Measurements from ENCODE around the gene CES3. TPM values are rescaled to one million over a fixed set of nuclear protein-coding genes. Genes with fewer than 3 reads are reported as not detected.
A peak's percentile ranks its signal among the peaks of the same experiment; 100 is the strongest.

CES3 gene
- polyA plus RNA-seq, 1 donor from 2014 or later = 1.8 TPM

GRCh38 chr16:66937725-66938337, 23.2 kb upstream of the CES3 start:
- H3K79me2 ChIP-seq (replicated peaks; ENCODE audit: insufficient read depth, low read length) = peaks cover 10% of the 10 kb centered on the region
- no peak overlapping the region for H2AFZ ChIP-seq (ENCODE audit: low read depth, low read length)
- no peak for TF ChIP-seq POLR2AphosphoS5 (IDR thresholded peaks at IDR 0.05)
- peak overlapping the region; percentile 5 for H3K4me3 ChIP-seq (ENCODE audit: low read length)
- no peak overlapping the region for H3K4me2 ChIP-seq (ENCODE audit: low read length)
- no peaks in the 10 kb centered on the region for H3K36me3 ChIP-seq (ENCODE audit: insufficient read depth, low read length)
- no peaks in the 10 kb centered on the region for H3K9me2 ChIP-seq (ENCODE audit: insufficient read depth, low read length)
- H3K9me3 ChIP-seq (ENCODE audit: low read length) = no peaks in the 10 kb centered on the region
- H3K9ac ChIP-seq (ENCODE audit: low read length) = no peak overlapping the region
- H4K20me1 ChIP-seq (ENCODE audit: insufficient read depth) = peaks cover 5% of the 10 kb centered on the region
- H3K27ac ChIP-seq (ENCODE audit: low read length) = no peak overlapping the region
- H3F3A ChIP-seq (ENCODE audit: insufficient read depth, low read length, poor library complexity, severe bottlenecking) = no peaks in the 10 kb centered on the region
- H3K27me3 ChIP-seq (ENCODE audit: insufficient read depth, low read depth, low read length) = no peaks in the 10 kb centered on the region

- Histone ChIP-seq H3K27me3 (ENCODE audit: insufficient read depth, low read depth, low read length) (no peaks in the 10 kb centered on the region), H3F3A (ENCODE audit: insufficient read depth, low read length, poor library complexity, severe bottlenecking) (no peaks in the 10 kb centered on the region), H3K36me3 (ENCODE audit: insufficient read depth, low read length) (no peaks in the 10 kb centered on the region), H3K79me2 (replicated peaks; ENCODE audit: insufficient read depth, low read length) (peaks cover 4% of the 10 kb centered on the region), H3K9ac (ENCODE audit: low read length) (no peak overlapping the region), H2AFZ (ENCODE audit: low read depth, low read length) (no peak overlapping the region), H3K9me3 (ENCODE audit: low read length) (no peaks in the 10 kb centered on the region), H3K4me3 (ENCODE audit: low read length) (no peak overlapping the region), H3K27ac (ENCODE audit: low read length) (no peak overlapping the region), H3K9me2 (ENCODE audit: insufficient read depth, low read length) (no peaks in the 10 kb centered on the region), H4K20me1 (ENCODE audit: insufficient read depth) (peaks cover 5% of the 10 kb centered on the region), H3K4me2 (ENCODE audit: low read length) (no peak overlapping the region)
- no peak for TF ChIP-seq POLR2AphosphoS5 (IDR thresholded peaks at IDR 0.05)
- TF ChIP-seq REST (IDR thresholded peaks at IDR 0.05; ENCODE audit: borderline replicate concordance) = no peak
- no peak for TF ChIP-seq CTCF (IDR thresholded peaks at IDR 0.05; ENCODE audit: poor library complexity, severe bottlenecking)
- no peak for TF ChIP-seq MXI1 (conservative IDR thresholded peaks at IDR 0.05; ENCODE audit: poor library complexity, severe bottlenecking)
- no peak for TF ChIP-seq SMC3 (conservative IDR thresholded peaks at IDR 0.05; ENCODE audit: poor library complexity)
- TF ChIP-seq EZH2 (IDR thresholded peaks at IDR 0.05; ENCODE audit: borderline replicate concordance, insufficient read depth, low read length, poor library complexity, severe bottlenecking) = no peak
- TF ChIP-seq EP300 (conservative IDR thresholded peaks at IDR 0.05; ENCODE audit: poor library complexity, severe bottlenecking) = no peak
- TF ChIP-seq RAD21 (conservative IDR thresholded peaks at IDR 0.05) = no peak
Measured at GRCh38 chr16:66939366-66939765, 21.7 kb upstream of the CES3 start.

- no peak overlapping the region for H3K4me2 ChIP-seq (ENCODE audit: low read length)
- TF ChIP-seq SMC3 (conservative IDR thresholded peaks at IDR 0.05; ENCODE audit: poor library complexity) (no peak), POLR2AphosphoS5 (IDR thresholded peaks at IDR 0.05) (no peak), CTCF (IDR thresholded peaks at IDR 0.05; ENCODE audit: poor library complexity, severe bottlenecking) (no peak), RAD21 (conservative IDR thresholded peaks at IDR 0.05) (no peak), EZH2 (IDR thresholded peaks at IDR 0.05; ENCODE audit: borderline replicate concordance, insufficient read depth, low read length, poor library complexity, severe bottlenecking) (no peak), MXI1 (conservative IDR thresholded peaks at IDR 0.05; ENCODE audit: poor library complexity, severe bottlenecking) (no peak), REST (IDR thresholded peaks at IDR 0.05; ENCODE audit: borderline replicate concordance) (no peak), TAF1 (IDR thresholded peaks at IDR 0.05; ENCODE audit: low read depth) (no peak), EP300 (conservative IDR thresholded peaks at IDR 0.05; ENCODE audit: poor library complexity, severe bottlenecking) (no peak)
- H3K9me3 ChIP-seq (ENCODE audit: low read length) = no peaks in the 10 kb centered on the region
- no peaks in the 10 kb centered on the region for H3K27me3 ChIP-seq (ENCODE audit: insufficient read depth, low read depth, low read length)
- H3K36me3 ChIP-seq (ENCODE audit: insufficient read depth, low read length) = no peaks in the 10 kb centered on the region
- no peak overlapping the region for H3K9ac ChIP-seq (ENCODE audit: low read length)
- H3K79me2 ChIP-seq (replicated peaks; ENCODE audit: insufficient read depth, low read length) = peaks cover 2% of the 10 kb centered on the region
- no peak overlapping the region for H2AFZ ChIP-seq (ENCODE audit: low read depth, low read length)
- H3K4me3 ChIP-seq (ENCODE audit: low read length) = no peak overlapping the region
- H3K9me2 ChIP-seq (ENCODE audit: insufficient read depth, low read length) = no peaks in the 10 kb centered on the region
- no peaks in the 10 kb centered on the region for H3F3A ChIP-seq (ENCODE audit: insufficient read depth, low read length, poor library complexity, severe bottlenecking)
- peaks cover 5% of the 10 kb centered on the region for H4K20me1 ChIP-seq (ENCODE audit: insufficient read depth)
- H3K27ac ChIP-seq (ENCODE audit: low read length) = no peak overlapping the region
Measured at GRCh38 chr16:66940236-66940635, 20.8 kb upstream of the CES3 start.
